OCI-LY1 (cell line): ENCODE data around the gene FCF1.

Experiments
- H2AFZ ChIP-seq: fragments of 200-600 bp; sonication (generic), shearing (Covaris generic); 2 replicates; pipeline ENCODE4 v1.6.0; 2014; ENCODE audit warnings: antibody characterized with exemption, mild to moderate bottlenecking, low read length
- H3F3A ChIP-seq: fragments of 200-600 bp; sonication (generic), shearing (Covaris generic); 2 replicates; pipeline ENCODE4 v1.6.0; 2014; ENCODE audit warnings: mild to moderate bottlenecking, antibody characterized with exemption, low read length, moderate library complexity; ENCODE audit not compliant: insufficient read depth
- H3K27ac ChIP-seq: fragments of 200-600 bp; sonication (generic); 2 replicates; pipeline ENCODE4 v1.5.1; 2014; ENCODE audit warnings: low read length, mixed run types, mild to moderate bottlenecking, low read depth; ENCODE audit not compliant: poor library complexity, severe bottlenecking
- H3K27me3 ChIP-seq: fragments of 200-600 bp; sonication (generic); 2 replicates; pipeline ENCODE4 v1.6.0; 2014; ENCODE audit warnings: antibody characterized with exemption, mild to moderate bottlenecking, low read length, moderate library complexity; ENCODE audit not compliant: insufficient read depth
- H3K36me3 ChIP-seq: fragments of 200-600 bp; sonication (generic); 2 replicates; pipeline ENCODE4 v1.6.1; 2014; ENCODE audit warnings: mild to moderate bottlenecking, antibody characterized with exemption, low read length, moderate library complexity, mixed read lengths; ENCODE audit not compliant: insufficient read depth
- H3K4me1 ChIP-seq: fragments of 200-600 bp; sonication (generic); 2 replicates; pipeline ENCODE4 v1.5.1; 2014; ENCODE audit warnings: mild to moderate bottlenecking, low read length, moderate library complexity; ENCODE audit not compliant: insufficient read depth, severe bottlenecking
- H3K4me2 ChIP-seq: fragments of 200-600 bp; sonication (generic), shearing (Covaris generic); 2 replicates; pipeline ENCODE4 v1.6.1; 2014; ENCODE audit warnings: low read length
- H3K4me3 ChIP-seq: fragments of 200-600 bp; sonication (generic); 2 replicates; pipeline ENCODE4 v1.5.1; 2014; ENCODE audit warnings: low read length, low read depth, mild to moderate bottlenecking, mixed read lengths; ENCODE audit not compliant: poor library complexity, severe bottlenecking
- H3K79me2 ChIP-seq: fragments of 200-600 bp; shearing (Covaris generic); 2 replicates; pipeline ENCODE4 v1.6.1; 2016; ENCODE audit warnings: mixed run types, low read length, mixed read lengths; ENCODE audit not compliant: insufficient read depth
- H3K9ac ChIP-seq: fragments of 200-600 bp; sonication (generic), shearing (Covaris generic); 2 replicates; pipeline ENCODE4 v1.6.1; 2014; ENCODE audit warnings: mild to moderate bottlenecking, low read length, mixed read lengths
- H3K9me2 ChIP-seq: fragments of 200-600 bp; sonication (generic), shearing (Covaris generic); 2 replicates; pipeline ENCODE4 v1.6.1; 2014; ENCODE audit warnings: low read depth, mild to moderate bottlenecking, low read length, mixed read lengths
- H3K9me3 ChIP-seq: fragments of 200-600 bp; shearing (Covaris generic); 2 replicates; pipeline ENCODE4 v1.6.1; 2014; ENCODE audit warnings: low read length, mixed read lengths
- H4K20me1 ChIP-seq: fragments of 200-600 bp; sonication (generic), shearing (Covaris generic); 2 replicates; pipeline ENCODE4 v1.6.0; 2016; ENCODE audit warnings: mild to moderate bottlenecking, low read length; ENCODE audit not compliant: insufficient read depth
- EZH2 ChIP-seq: fragments of 200-600 bp; sonication (generic), shearing (Covaris generic); IDR thresholded peaks from 2 replicates; pipeline ENCODE4 v1.8.0; 2017; ENCODE audit warnings: borderline replicate concordance, mixed run types, mild to moderate bottlenecking, antibody characterized with exemption, low read length, moderate library complexity, mixed read lengths
- TF ChIP-seq, protein P1 (sequence below): fragments of 200-600 bp; sonication (generic), shearing (Covaris generic); IDR thresholded peaks from 2 replicates; pipeline ENCODE4 v1.5.1; 2017; ENCODE audit warnings: mild to moderate bottlenecking, antibody characterized with exemption, low read length, moderate library complexity, mixed read lengths

Gene FCF1, protein sequence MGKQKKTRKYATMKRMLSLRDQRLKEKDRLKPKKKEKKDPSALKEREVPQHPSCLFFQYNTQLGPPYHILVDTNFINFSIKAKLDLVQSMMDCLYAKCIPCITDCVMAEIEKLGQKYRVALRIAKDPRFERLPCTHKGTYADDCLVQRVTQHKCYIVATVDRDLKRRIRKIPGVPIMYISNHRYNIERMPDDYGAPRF

DNA sequence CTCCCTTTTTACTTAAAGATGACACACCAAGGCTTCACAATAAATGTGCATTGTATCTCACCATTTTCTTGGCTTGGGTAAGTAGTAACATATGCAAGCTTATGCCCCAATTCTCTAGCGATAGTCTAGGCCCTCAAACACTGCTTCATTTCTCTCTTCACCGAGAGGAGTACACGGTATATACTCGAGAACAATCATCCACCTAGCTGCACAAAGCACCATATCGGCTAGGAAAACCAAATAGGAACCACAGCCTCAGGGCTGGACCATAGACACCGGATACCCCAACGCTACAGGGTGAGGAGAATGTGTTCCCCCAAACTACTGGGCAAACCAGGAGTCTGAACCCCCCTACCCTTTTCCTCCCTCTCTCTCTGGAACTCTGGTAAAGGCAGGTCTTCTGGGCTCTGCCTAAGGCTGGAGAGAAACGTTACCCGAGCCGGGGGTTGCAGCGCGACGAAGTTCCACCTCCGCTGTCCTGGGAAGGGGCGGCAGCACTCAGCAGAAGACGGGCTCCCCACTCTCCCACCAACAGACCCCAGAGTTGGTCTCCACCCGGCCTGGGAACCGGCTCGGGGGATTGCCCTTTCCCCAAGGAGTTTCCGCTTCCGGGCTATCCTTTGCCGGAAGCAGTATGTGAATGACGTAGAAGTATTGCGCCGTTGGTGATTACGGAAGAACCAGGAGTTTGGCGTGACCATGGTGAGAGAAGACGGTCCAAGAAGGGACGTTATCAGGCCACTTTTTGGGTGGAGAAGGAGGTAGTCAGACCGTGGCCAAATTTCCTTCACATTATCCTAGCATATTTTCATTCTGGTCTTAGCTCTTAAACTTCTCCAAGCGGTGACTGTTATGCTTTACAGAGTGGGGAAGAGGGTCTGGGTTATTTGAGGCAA lies at the start of gene FCF1, which contains the start of gene AREL1:
Gene FCF1 (plus strand): TSS at position 646 of the 896 bp plus-strand sequence. CDS start 54 bp downstream, at position 700.
Gene AREL1 (minus strand): TSS at position 582 of the 896 bp plus-strand sequence. CDS start 27,465 bp downstream, outside the sequence.
- peaks cover 25% of the 10 kb centered on the region; the same call in 1 of the 2 replicates for H3K36me3 ChIP-seq
- H3K4me3 ChIP-seq = peak within 1 kb of the TSS; percentile 93
- peak within 1 kb of the TSS; percentile 76 for H3K9ac ChIP-seq
- no peak within 1 kb of the TSS for H2AFZ ChIP-seq
- H3K9me3 ChIP-seq = no peaks in the 10 kb centered on the region
- H3K27me3 ChIP-seq = no peaks in the 10 kb centered on the region
- no peaks in the 10 kb centered on the region for H3K9me2 ChIP-seq
- TF ChIP-seq, protein P1, sequence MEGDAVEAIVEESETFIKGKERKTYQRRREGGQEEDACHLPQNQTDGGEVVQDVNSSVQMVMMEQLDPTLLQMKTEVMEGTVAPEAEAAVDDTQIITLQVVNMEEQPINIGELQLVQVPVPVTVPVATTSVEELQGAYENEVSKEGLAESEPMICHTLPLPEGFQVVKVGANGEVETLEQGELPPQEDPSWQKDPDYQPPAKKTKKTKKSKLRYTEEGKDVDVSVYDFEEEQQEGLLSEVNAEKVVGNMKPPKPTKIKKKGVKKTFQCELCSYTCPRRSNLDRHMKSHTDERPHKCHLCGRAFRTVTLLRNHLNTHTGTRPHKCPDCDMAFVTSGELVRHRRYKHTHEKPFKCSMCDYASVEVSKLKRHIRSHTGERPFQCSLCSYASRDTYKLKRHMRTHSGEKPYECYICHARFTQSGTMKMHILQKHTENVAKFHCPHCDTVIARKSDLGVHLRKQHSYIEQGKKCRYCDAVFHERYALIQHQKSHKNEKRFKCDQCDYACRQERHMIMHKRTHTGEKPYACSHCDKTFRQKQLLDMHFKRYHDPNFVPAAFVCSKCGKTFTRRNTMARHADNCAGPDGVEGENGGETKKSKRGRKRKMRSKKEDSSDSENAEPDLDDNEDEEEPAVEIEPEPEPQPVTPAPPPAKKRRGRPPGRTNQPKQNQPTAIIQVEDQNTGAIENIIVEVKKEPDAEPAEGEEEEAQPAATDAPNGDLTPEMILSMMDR = no peak
- TF ChIP-seq EZH2 = no peak
- no peak within 1 kb of the TSS for H3K27ac ChIP-seq
- peaks cover 54% of the 10 kb centered on the region for H3K79me2 ChIP-seq
- H3F3A ChIP-seq = no peaks in the 10 kb centered on the region
- peak within 1 kb of the TSS; percentile 92 for H3K4me2 ChIP-seq
- H4K20me1 ChIP-seq = no peaks in the 10 kb centered on the region
- peaks cover 26% of the 10 kb centered on the region for H3K4me1 ChIP-seq

DNA sequence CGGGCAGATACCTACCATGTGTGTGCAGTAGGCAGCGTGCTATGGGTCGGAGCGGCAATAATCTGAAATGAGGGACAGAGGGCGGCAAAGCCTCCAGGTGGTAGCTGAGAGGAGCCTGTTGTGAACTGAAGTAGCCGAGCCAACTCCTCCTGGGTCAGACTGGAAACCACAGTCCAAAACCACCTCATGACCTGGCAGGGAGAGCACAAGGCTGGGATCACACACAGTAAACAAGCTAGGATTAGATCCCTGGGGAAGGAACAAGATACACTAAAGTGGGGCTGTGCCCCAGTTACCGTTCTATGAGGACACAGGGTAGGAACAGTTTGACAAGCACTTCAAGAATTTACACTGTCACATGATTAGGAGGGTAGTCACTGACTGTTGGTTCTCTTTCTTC lies 49.1 kb upstream of the FCF1 start:
- Histone ChIP-seq H4K20me1 (no peaks in the 10 kb centered on the region), H3K4me2 (no peak overlapping the region), H3K9me3 (no peaks in the 10 kb centered on the region), H3K4me1 (no peaks in the 10 kb centered on the region), H3K9ac (no peak overlapping the region), H3F3A (no peaks in the 10 kb centered on the region), H3K9me2 (no peaks in the 10 kb centered on the region), H2AFZ (no peak overlapping the region), H3K27ac (no peak overlapping the region), H3K4me3 (no peak overlapping the region), H3K79me2 (no peaks in the 10 kb centered on the region), H3K27me3 (no peaks in the 10 kb centered on the region), H3K36me3 (peaks cover 73% of the 10 kb centered on the region)
- no peak for TF ChIP-seq EZH2
- TF ChIP-seq, protein P1 = no peak

DNA sequence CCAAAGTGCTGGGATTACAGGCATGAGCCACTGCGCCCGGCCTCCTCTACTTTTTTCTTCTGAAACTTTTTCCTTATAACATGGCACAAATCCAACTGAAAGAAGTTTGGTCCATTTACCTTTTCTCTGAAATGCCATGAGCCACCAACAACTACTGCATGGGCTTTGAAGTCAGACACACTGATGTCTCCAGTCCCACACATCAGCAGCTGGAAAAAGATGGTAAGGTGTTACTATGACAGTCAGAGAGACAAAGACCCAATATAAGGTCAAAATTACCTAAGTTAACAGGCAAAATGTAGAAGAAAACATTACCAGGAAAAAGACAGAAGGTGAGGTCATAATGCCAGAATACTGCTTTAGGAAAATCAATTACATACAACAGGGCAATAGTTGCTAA lies 48.2 kb upstream of the FCF1 start:
- Histone ChIP-seq H3K79me2 (no peaks in the 10 kb centered on the region), H2AFZ (no peak overlapping the region), H3K36me3 (peaks cover 82% of the 10 kb centered on the region), H3K9me3 (no peaks in the 10 kb centered on the region), H3F3A (no peaks in the 10 kb centered on the region), H3K9ac (no peak overlapping the region), H3K4me1 (no peaks in the 10 kb centered on the region), H4K20me1 (no peaks in the 10 kb centered on the region), H3K4me2 (no peak overlapping the region), H3K27me3 (no peaks in the 10 kb centered on the region), H3K27ac (no peak overlapping the region), H3K4me3 (no peak overlapping the region), H3K9me2 (no peaks in the 10 kb centered on the region)
- TF ChIP-seq EZH2 = no peak
- TF ChIP-seq, protein P1 = no peak
